AG08395 (cell line): ENCODE results near the gene G2E3.
"Not testable (repeated sequence)": the region's sequence is repeated elsewhere in the genome, so short reads cannot be mapped to it uniquely, and the experiment has no call there.

Experiments
- DNase-seq: peaks from one replicate; pipeline ENCODE4 v3.0.0; 2012; ENCODE audit warnings: mixed read lengths, low spot score

G2E3 gene

GRCh38 chr14:30558675-30559555 lies at the start of gene G2E3:
G2E3 (plus strand) TSS chr14:30559158; CDS start chr14:30581080, 21,922 bp downstream.
- DNase-seq = peak; percentile 92

- no peak for DNase-seq
These were observed 41.2 kb upstream of the G2E3 start for GRCh38 chr14:30517737-30518136.

- DNase-seq = no peak
These were observed 39.9 kb upstream of the G2E3 start for GRCh38 chr14:30518867-30519560.

GRCh38 chr14:30519961-30520360 lies 39.0 kb upstream of the G2E3 start:
- no peak for DNase-seq

- no peak for DNase-seq
These were observed 38.4 kb upstream of the G2E3 start for GRCh38 chr14:30520536-30520935.

GRCh38 chr14:30521899-30522736 lies 36.8 kb upstream of the G2E3 start:
- peak; percentile 62 for DNase-seq

GRCh38 chr14:30525833-30526232 lies 33.1 kb upstream of the G2E3 start:
- peak; percentile 3 for DNase-seq

- no peak for DNase-seq
These were observed 31.8 kb upstream of the G2E3 start for GRCh38 chr14:30527196-30527595.

- no peak for DNase-seq
These were observed 30.8 kb upstream of the G2E3 start for GRCh38 chr14:30528119-30528518.

- DNase-seq = no peak
These were observed 29.9 kb upstream of the G2E3 start for GRCh38 chr14:30528778-30529642.

GRCh38 chr14:30532264-30532663 lies 26.7 kb upstream of the G2E3 start:
- DNase-seq = no peak

GRCh38 chr14:30533126-30533525 lies 25.8 kb upstream of the G2E3 start:
- no peak for DNase-seq

GRCh38 chr14:30541318-30541717 lies 17.6 kb upstream of the G2E3 start:
- no peak for DNase-seq

- DNase-seq = not testable (repeated sequence)
These were observed 12.2 kb upstream of the G2E3 start for GRCh38 chr14:30546735-30547134.

GRCh38 chr14:30547388-30548048 lies 11.4 kb upstream of the G2E3 start:
- no peak for DNase-seq

- DNase-seq = no peak
These were observed 8.6 kb upstream of the G2E3 start for GRCh38 chr14:30550335-30550734.

GRCh38 chr14:30551460-30551859 lies 7.5 kb upstream of the G2E3 start:
- DNase-seq = no peak

GRCh38 chr14:30553311-30553989 lies 5.5 kb upstream of the G2E3 start:
- DNase-seq = peak; percentile 70

- no peak for DNase-seq
These were observed 640 bp upstream of the G2E3 start for GRCh38 chr14:30558362-30558674.

GRCh38 chr14:30559638-30560091 lies 707 bp downstream of the G2E3 start:
- DNase-seq = peak; percentile 50
